BLaER1 treated with 17β-estradiol and CSF1 and Interleukin-3, amounts not matched to agents 10 nM and 100 nM (cell line): ENCODE results near the gene RABEPK.
"Not testable (repeated sequence)": the region's sequence is repeated elsewhere in the genome, so short reads cannot be mapped to it uniquely, and the experiment has no call there.

Experiments used
- H3K27ac ChIP-seq, 11 experiments: shearing (Covaris generic); formaldehyde crosslinking; 2 replicates each; pipeline ENCODE4 v1.8.1; 2022
- H3K27me3 ChIP-seq, 11 experiments: shearing (Covaris generic); formaldehyde crosslinking; 2 replicates each; pipeline ENCODE4 v1.8.1; 2022
- H3K36me3 ChIP-seq, 11 experiments: shearing (Covaris generic); formaldehyde crosslinking; 2 replicates each; pipeline ENCODE4 v1.8.1; 2022
- H3K4me1 ChIP-seq, 10 experiments: shearing (Covaris generic); formaldehyde crosslinking; 2 replicates each; pipeline ENCODE4 v1.8.1; 2022
- H3K4me2 ChIP-seq, 11 experiments: shearing (Covaris generic); formaldehyde crosslinking; 2 replicates each; pipeline ENCODE4 v1.8.1; 2022
- H3K4me3 ChIP-seq, 10 experiments: shearing (Covaris generic); formaldehyde crosslinking; 2 replicates each; pipeline ENCODE4 v1.8.1; 2022
- H3K9ac ChIP-seq, 11 experiments: shearing (Covaris generic); formaldehyde crosslinking; 2 replicates each; pipeline ENCODE4 v1.8.1; 2022
- H3K9me3 ChIP-seq, 11 experiments: shearing (Covaris generic); formaldehyde crosslinking; replicated peaks in 1 of 11; 2 replicates each; pipeline ENCODE4 v1.8.1; 2022
- H4K20me1 ChIP-seq, 11 experiments: shearing (Covaris generic); formaldehyde crosslinking; 2 replicates each; pipeline ENCODE4 v1.8.1; 2022
- Cebpa-rat ChIP-seq, 11 experiments: shearing (Covaris generic); IDR thresholded peaks; 2 replicates each; pipeline ENCODE4 v1.8.1; 2022

Gene RABEPK, protein sequence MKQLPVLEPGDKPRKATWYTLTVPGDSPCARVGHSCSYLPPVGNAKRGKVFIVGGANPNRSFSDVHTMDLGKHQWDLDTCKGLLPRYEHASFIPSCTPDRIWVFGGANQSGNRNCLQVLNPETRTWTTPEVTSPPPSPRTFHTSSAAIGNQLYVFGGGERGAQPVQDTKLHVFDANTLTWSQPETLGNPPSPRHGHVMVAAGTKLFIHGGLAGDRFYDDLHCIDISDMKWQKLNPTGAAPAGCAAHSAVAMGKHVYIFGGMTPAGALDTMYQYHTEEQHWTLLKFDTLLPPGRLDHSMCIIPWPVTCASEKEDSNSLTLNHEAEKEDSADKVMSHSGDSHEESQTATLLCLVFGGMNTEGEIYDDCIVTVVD

DNA sequence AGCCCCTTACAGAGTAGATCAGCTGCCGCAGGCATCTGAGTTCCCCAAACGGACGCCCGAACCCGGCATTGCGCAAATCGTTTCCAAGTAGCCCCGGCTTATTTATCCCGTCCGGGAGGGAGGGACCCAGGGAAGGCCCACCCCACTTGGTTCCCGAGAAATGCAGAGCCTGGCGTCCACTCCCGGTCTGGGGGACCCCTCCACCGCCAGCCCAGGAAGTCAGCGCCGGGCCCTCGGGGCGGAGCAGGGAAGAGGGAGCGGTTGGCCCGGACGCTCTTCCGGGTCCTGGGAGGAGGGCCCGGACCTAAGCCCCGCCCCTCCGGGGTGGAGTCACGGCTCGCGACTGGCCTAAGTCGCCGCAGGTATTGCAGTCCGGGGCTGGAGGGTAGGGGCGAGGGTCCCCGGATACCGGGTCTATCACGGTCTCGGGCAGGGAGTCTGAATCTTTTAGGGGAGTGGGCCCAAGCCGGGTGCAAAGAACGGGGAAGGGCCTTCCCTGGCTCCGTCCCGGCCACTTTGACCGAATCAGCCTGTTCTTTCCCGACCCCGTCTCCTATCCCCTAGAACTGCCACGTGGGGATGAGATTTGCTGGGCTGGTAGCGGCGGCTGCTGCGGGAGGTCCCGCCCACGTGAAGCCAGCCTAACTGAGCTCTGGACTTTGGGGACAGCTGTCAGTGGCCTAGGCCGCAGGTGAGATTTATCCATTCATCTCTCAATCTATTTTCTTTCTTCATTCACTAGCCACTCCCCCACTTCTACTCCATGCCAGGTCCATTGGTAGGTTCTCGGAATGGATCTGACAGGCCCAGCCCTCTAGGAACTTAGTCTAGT lies at the start of gene RABEPK:
RABEPK (plus strand) TSS at position 327 of the 832 bp plus-strand sequence. CDS start 2,472 bp downstream, outside the sequence.
- H3K36me3 ChIP-seq, result peaks cover 19 to 34% (median 30%) of the 10 kb centered on the region in 11 experiments
- H4K20me1 ChIP-seq, result 0 out of 22 replicates have a peak, but pooled peaks cover 0 to 6% (median 0%) of the 10 kb centered on the region in 11 experiments
- H3K27ac ChIP-seq, result peak within 1 kb of the TSS; percentile 89 to 98 (median 94)
- H3K9ac ChIP-seq, result peak within 1 kb of the TSS; percentile 87 to 92 (median 89)
- H3K4me2 ChIP-seq, result peak within 1 kb of the TSS; percentile 63 to 87 (median 79)
- no peaks in the 10 kb centered on the region for H3K27me3 ChIP-seq
- H3K4me1 ChIP-seq, result peaks cover 3 to 52% (median 30%) of the 10 kb centered on the region in 10 experiments; a peak in 18 of 20 replicates
- TF ChIP-seq Cebpa-rat (IDR thresholded peaks at IDR 0.05), result peak in 10 of 11 experiments; percentile 52 to 91 (median 84); a peak in 17 of 22 replicates
- no peaks in the 10 kb centered on the region for H3K9me3 ChIP-seq
- H3K4me3 ChIP-seq, result peak within 1 kb of the TSS; percentile 61 to 79 (median 73)

DNA sequence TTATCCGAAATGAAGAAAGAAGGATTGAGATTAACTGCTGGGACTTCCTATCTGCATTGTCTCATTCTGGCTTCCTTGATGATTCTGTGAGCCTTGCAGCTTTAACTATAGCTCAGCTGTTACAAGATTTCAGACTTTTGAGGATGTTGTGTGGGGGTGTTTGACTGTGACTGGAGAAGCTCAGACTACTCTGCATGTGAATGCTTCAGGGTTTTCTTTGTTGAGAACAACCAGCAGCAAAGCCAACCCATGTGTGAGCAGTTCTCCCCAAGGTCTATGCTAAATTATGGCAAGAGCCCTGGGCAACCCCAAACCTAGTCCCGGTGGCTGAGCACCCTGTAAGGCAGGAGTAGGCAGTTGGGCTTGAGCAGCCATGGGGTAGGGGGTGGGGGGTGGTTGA lies 48.6 kb upstream of the RABEPK start:
- H3K4me1 ChIP-seq, result 0 out of 20 replicates have a peak, but pooled peaks cover 0 to 1% (median 0%) of the 10 kb centered on the region in 10 experiments
- H3K9ac ChIP-seq, result no peak overlapping the region
- TF ChIP-seq Cebpa-rat (IDR thresholded peaks at IDR 0.05), result no peak
- no peaks in the 10 kb centered on the region for H3K9me3 ChIP-seq
- H4K20me1 ChIP-seq, result peaks cover 0 to 11% (median 7%) of the 10 kb centered on the region in 11 experiments; a peak in 8 of 22 replicates
- H3K4me2 ChIP-seq, result no peak overlapping the region
- H3K36me3 ChIP-seq, result peaks cover 70 to 84% (median 76%) of the 10 kb centered on the region in 11 experiments
- no peak overlapping the region for H3K27ac ChIP-seq
- no peak overlapping the region for H3K4me3 ChIP-seq
- no peaks in the 10 kb centered on the region for H3K27me3 ChIP-seq

DNA sequence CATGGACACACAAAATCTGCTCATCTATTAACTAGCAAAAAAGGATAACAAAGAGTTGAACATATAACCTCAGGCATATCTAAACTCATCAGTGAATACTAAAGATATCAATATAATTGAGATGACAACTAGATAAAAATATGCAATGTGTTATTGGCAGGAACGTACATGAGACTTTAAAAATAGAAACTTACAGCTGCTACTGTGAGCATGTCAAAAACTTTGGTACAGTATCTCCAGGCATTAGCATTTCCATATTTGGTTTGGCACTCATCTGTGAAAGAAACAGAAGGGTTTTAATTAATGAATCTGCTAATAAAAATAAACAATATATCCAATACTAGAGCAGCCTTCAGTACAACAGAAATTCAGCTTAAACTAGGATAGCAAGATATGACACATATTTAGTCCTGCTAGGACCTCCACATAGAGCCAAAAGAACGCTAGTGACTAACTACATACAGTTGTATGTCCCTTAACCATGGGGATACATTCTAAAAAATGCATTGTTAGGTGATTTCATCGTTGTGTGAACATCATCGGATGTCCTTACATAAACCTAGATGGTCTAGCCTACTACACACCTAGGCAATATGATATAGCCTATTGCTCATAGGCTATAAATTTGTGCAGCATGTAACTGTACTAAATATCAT lies 46.5 kb upstream of the RABEPK start:
- TF ChIP-seq Cebpa-rat (IDR thresholded peaks at IDR 0.05), result no peak
- no peak overlapping the region for H3K4me3 ChIP-seq
- no peaks in the 10 kb centered on the region for H3K4me1 ChIP-seq
- H3K36me3 ChIP-seq, result peaks cover 81 to 97% (median 89%) of the 10 kb centered on the region in 11 experiments
- no peaks in the 10 kb centered on the region for H3K27me3 ChIP-seq
- H3K27ac ChIP-seq, result no peak overlapping the region
- H3K4me2 ChIP-seq, result no peak overlapping the region
- H3K9me3 ChIP-seq, result no peaks in the 10 kb centered on the region
- H4K20me1 ChIP-seq, result peaks cover 0 to 18% (median 10%) of the 10 kb centered on the region in 11 experiments; a peak in 8 of 22 replicates
- H3K9ac ChIP-seq, result no peak overlapping the region

DNA sequence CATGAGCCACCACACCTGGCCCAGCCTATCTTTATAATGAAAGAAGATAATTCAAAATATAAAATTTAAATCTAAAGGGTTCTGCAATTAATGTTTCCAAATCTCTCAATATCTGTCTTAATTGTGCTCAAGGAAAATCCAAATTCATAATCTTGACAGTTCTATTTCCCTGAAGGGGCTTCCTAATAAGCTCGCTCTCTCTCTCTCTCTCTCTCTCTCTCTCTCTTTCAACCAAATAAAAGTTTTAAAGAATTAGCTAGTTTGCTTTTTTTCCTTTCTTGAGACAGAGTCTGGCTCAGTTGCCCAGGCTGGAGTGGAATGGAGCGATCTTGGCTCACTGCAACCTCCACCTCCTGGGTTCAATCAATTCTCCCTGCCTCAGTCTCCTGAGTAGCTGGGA lies 43.8 kb upstream of the RABEPK start:
- Histone ChIP-seq H3K9ac (no peak overlapping the region), H3K4me1 (no peaks in the 10 kb centered on the region), H3K4me3 (no peak overlapping the region), H3K27me3 (no peaks in the 10 kb centered on the region), H3K4me2 (no peak overlapping the region), H3K9me3 (no peaks in the 10 kb centered on the region), H4K20me1 (peaks cover 0 to 42% (median 21%) of the 10 kb centered on the region in 11 experiments; a peak in 17 of 22 replicates), H3K27ac (no peak overlapping the region), H3K36me3 (peaks cover 74 to 96% (median 86%) of the 10 kb centered on the region in 11 experiments)
- no peak for TF ChIP-seq Cebpa-rat (IDR thresholded peaks at IDR 0.05)

DNA sequence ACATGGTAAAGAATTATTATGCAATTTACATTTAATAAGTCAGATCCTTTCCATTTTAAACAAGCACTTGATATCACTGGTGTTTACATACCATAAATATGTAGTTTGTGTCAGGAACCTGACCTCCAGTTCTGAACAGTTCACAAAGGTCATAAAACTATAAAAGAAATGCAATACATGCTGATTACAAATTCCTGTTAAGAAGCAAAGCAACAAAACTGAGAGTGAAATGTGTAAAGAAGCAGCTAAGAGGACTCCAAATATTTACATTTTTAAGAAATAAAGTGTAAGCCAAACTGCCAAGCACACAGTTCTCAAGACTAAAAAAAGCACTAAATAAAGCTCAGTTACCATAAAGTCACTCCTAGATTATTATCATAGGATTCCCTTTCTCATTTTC lies 39.6 kb upstream of the RABEPK start:
- H3K4me2 ChIP-seq, result no peak overlapping the region
- no peak for TF ChIP-seq Cebpa-rat (IDR thresholded peaks at IDR 0.05)
- peaks cover 4 to 57% (median 36%) of the 10 kb centered on the region in 11 experiments; a peak in 19 of 22 replicates for H4K20me1 ChIP-seq
- H3K9ac ChIP-seq, result no peak overlapping the region
- H3K4me3 ChIP-seq, result no peak overlapping the region
- no peaks in the 10 kb centered on the region for H3K27me3 ChIP-seq
- no peaks in the 10 kb centered on the region for H3K9me3 ChIP-seq
- no peak overlapping the region for H3K27ac ChIP-seq
- H3K4me1 ChIP-seq, result no peaks in the 10 kb centered on the region
- peaks cover 47 to 93% (median 71%) of the 10 kb centered on the region in 11 experiments for H3K36me3 ChIP-seq

DNA sequence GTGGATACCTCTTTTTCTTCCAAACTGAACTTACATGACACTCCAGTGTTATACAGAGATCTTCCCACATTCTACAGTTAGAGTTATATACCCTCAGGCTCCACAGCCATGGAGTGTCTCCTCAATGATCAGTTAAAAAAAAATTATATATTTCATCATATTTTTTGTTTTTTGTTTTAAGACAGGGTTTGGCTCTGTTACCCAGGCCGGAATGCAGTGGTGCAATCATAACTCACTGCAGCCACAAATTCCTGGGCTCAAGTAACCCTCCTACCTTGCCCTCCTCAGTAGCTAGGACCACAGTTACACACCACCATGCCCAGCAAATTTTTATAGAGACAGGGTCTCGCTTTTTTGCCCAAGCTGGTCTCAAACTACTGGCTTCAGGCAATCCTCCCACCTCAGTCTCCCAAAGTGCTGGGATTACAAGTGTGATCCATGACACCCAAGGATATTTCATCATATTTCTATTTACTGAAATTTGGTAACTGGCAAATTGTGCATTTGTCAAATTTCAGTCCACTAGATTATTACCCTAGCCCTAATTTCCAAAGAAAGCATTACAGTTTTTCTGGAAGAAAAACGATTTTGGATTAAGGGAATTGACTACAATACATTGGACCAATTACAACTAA lies 38.9 kb upstream of the RABEPK start:
- Histone ChIP-seq H3K4me3 (no peak overlapping the region), H4K20me1 (peaks cover 4 to 63% (median 38%) of the 10 kb centered on the region in 11 experiments; a peak in 19 of 22 replicates), H3K27me3 (no peaks in the 10 kb centered on the region), H3K4me2 (no peak overlapping the region), H3K9ac (no peak overlapping the region), H3K9me3 (no peaks in the 10 kb centered on the region), H3K27ac (no peak overlapping the region), H3K36me3 (peaks cover 53 to 96% (median 76%) of the 10 kb centered on the region in 11 experiments), H3K4me1 (no peaks in the 10 kb centered on the region)
- TF ChIP-seq Cebpa-rat (IDR thresholded peaks at IDR 0.05), result no peak; a peak in 1 of 22 replicates

DNA sequence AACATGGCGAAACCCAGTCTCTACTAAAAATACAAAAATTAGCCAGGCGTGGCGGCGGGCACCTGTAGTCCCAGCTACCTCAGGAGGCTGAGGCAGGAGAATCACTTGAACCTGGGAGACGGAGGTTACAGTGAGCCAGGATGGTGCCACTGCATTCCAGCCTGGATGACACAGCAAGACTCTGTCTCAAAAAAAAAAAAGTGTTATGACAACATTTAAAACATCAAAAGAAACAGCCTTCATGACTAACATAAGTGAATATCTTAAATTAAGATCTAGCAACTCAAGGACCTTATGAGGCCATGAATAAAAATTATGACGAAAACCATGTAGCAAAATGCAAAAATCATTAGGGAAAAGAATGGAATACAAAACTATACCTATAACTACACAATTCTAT lies 37.5 kb upstream of the RABEPK start:
- Histone ChIP-seq H3K36me3 (peaks cover 41 to 94% (median 72%) of the 10 kb centered on the region in 11 experiments), H4K20me1 (peaks cover 10 to 76% (median 47%) of the 10 kb centered on the region in 11 experiments; a peak in 19 of 22 replicates)
- not testable (repeated sequence) for H3K9me3 ChIP-seq, H3K9ac ChIP-seq, H3K27me3 ChIP-seq, H3K4me3 ChIP-seq, H3K4me1 ChIP-seq, H3K4me2 ChIP-seq, H3K27ac ChIP-seq

DNA sequence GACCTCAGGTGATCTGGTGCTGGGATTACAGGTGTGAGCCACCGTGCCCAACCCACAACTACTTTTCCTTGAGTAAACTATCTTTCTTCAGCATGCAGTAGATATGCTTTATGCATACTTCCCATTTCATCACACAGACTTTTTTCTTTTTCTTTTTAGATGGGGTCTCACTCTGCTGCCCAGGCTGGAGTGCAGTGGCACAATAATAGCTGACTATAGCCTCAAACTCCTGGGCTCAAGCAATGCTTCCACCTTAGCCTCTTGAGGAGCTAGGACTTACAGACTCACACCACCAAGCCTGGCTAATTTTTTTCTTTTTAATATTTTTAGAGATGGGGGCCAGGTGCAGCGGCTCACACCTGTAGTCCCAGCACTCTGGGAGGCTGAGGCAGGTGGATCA lies 33.6 kb upstream of the RABEPK start:
- H3K4me1 ChIP-seq, result peaks cover 0 to under 1% (median 0%) of the 10 kb centered on the region in 10 experiments; a peak in 1 of 20 replicates
- no peaks in the 10 kb centered on the region for H3K27me3 ChIP-seq
- no peaks in the 10 kb centered on the region for H3K9me3 ChIP-seq
- peaks cover 56 to 95% (median 77%) of the 10 kb centered on the region in 11 experiments for H3K36me3 ChIP-seq
- H3K27ac ChIP-seq, result no peak overlapping the region
- no peak overlapping the region for H3K4me3 ChIP-seq
- H3K4me2 ChIP-seq, result no peak overlapping the region
- no peak for TF ChIP-seq Cebpa-rat (IDR thresholded peaks at IDR 0.05)
- peaks cover 13 to 86% (median 42%) of the 10 kb centered on the region in 11 experiments; a peak in 19 of 22 replicates for H4K20me1 ChIP-seq
- no peak overlapping the region for H3K9ac ChIP-seq
